IMR-90 (cell line): ENCODE data around the gene NHLRC2. TPM values are rescaled to one million over a fixed set of nuclear protein-coding genes. Genes with fewer than 3 reads are reported as not detected.

ENCODE experiments used
- ATAC-seq: fragments of 200-7000 bp; cut with Tn5 transposase; 2 replicates; pipeline ENCODE4 v1.9.1; 2020; ENCODE audit warnings: low read depth, mild to moderate bottlenecking, moderate library complexity
- BruUV-seq: library from RNA; stranded (reverse); fragments of 400-500 nt; replicated peaks from 2 replicates; lab custom pipeline; 2021; lab: Mats Ljungman, UMichigan
- CTCF ChIA-PET: fragments of 300-600 bp; formaldehyde crosslinking; extraction: SDS; loops from one replicate; lab custom pipeline; 2021; ENCODE audit warnings: antibody characterized with exemption; lab: Yijun Ruan, JAX
- POLR2A ChIA-PET: fragments of 300-600 bp; sonication (Branson Sonifier 250); formaldehyde crosslinking; loops from one replicate; lab custom pipeline; 2022; ENCODE audit warnings: antibody characterized with exemption; ENCODE audit not compliant: unreplicated experiment; lab: Charles Lee
- DNase-seq: peaks from one replicate; pipeline ENCODE4 v3.0.0; 2013
- H2AFZ ChIP-seq: replicated peaks from 2 replicates; pipeline ENCODE3; 2013; ENCODE audit warnings: low read length, mild to moderate bottlenecking; ENCODE audit not compliant: poor library complexity
- H2AK5ac ChIP-seq: 2 replicates; pipeline ENCODE4 v1.6.1; 2013; ENCODE audit warnings: low read depth, low read length, inconsistent platforms
- H2AK9ac ChIP-seq: replicated peaks from 2 replicates; pipeline ENCODE3; 2013; ENCODE audit warnings: mild to moderate bottlenecking, low read depth, low read length, moderate library complexity; ENCODE audit not compliant: poor library complexity
- H2BK120ac ChIP-seq: 2 replicates; pipeline ENCODE4 v1.6.1; 2013; ENCODE audit warnings: low read depth, low read length, inconsistent platforms
- H2BK15ac ChIP-seq: 3 replicates; pipeline ENCODE4 v1.6.1; 2013; ENCODE audit warnings: low read depth, low read length, inconsistent platforms
- H2BK20ac ChIP-seq: 2 replicates; pipeline ENCODE4 v1.6.1; 2013; ENCODE audit warnings: low read depth, mild to moderate bottlenecking, inconsistent platforms, low read length, moderate library complexity
- H2BK5ac ChIP-seq: 2 replicates; pipeline ENCODE4 v1.6.1; 2013; ENCODE audit warnings: mild to moderate bottlenecking, low read depth, low read length, inconsistent platforms; ENCODE audit not compliant: poor library complexity, severe bottlenecking
- H3K14ac ChIP-seq: replicated peaks from 2 replicates; pipeline ENCODE4 v1.6.1; 2013; ENCODE audit warnings: low read depth, low read length, inconsistent platforms
- H3K18ac ChIP-seq: 2 replicates; pipeline ENCODE4 v1.6.1; 2013; ENCODE audit warnings: low read depth, low read length, control low read depth
- H3K23ac ChIP-seq: 2 replicates; pipeline ENCODE4 v1.6.1; 2013; ENCODE audit warnings: low read depth, low read length, inconsistent platforms
- H3K27ac ChIP-seq: 2 replicates; pipeline ENCODE4 v1.5.1; 2013; ENCODE audit warnings: mild to moderate bottlenecking, control low read depth, low read length; ENCODE audit not compliant: insufficient read depth
- H3K27me3 ChIP-seq: 2 replicates; pipeline ENCODE4 v1.6.1; 2013; ENCODE audit warnings: low read length; ENCODE audit not compliant: control insufficient read depth, insufficient read depth
- H3K36me3 ChIP-seq: 2 replicates; pipeline ENCODE4 v1.6.1; 2013; ENCODE audit warnings: low read length, mixed read lengths; ENCODE audit not compliant: control insufficient read depth, insufficient read depth
- H3K4ac ChIP-seq: 2 replicates; pipeline ENCODE4 v1.6.1; 2013; ENCODE audit warnings: low read depth, low read length, inconsistent platforms
- H3K4me1 ChIP-seq: 2 replicates; pipeline ENCODE4 v1.6.1; 2013; ENCODE audit warnings: low read length, mixed read lengths; ENCODE audit not compliant: control insufficient read depth, insufficient read depth
- H3K4me2 ChIP-seq: 2 replicates; pipeline ENCODE4 v1.6.1; 2013; ENCODE audit warnings: low read depth, mild to moderate bottlenecking, control low read depth, low read length, moderate library complexity
- H3K4me3 ChIP-seq: 2 replicates; pipeline ENCODE4 v1.5.1; 2013; ENCODE audit warnings: low read depth, mild to moderate bottlenecking, control low read depth, low read length, moderate library complexity; ENCODE audit not compliant: insufficient read depth
- H3K56ac ChIP-seq: 2 replicates; pipeline ENCODE4 v1.6.1; 2013; ENCODE audit warnings: low read length, inconsistent platforms; ENCODE audit not compliant: insufficient read depth; ENCODE audit errors: extremely low read depth
- H3K79me1 ChIP-seq, 2 experiments: 2 replicates each; pipeline ENCODE4 v1.6.1; 2013; ENCODE audit warnings: low read length in 2 of 2, inconsistent platforms in 1 of 2, low read depth in 1 of 2
- H3K9ac ChIP-seq: 2 replicates; pipeline ENCODE4 v1.6.1; 2013; ENCODE audit warnings: low read depth, low read length, control low read depth
- H3K9me1 ChIP-seq: 2 replicates; pipeline ENCODE4 v1.6.1; 2013; ENCODE audit warnings: low read length, inconsistent platforms; ENCODE audit not compliant: insufficient read depth
- H3K9me3 ChIP-seq: 2 replicates; pipeline ENCODE4 v1.6.1; 2013; ENCODE audit warnings: low read length; ENCODE audit not compliant: control insufficient read depth, insufficient read depth
- H4K20me1 ChIP-seq: 2 replicates; pipeline ENCODE4 v1.6.1; 2013; ENCODE audit warnings: low read length, inconsistent platforms; ENCODE audit not compliant: insufficient read depth
- H4K5ac ChIP-seq: 2 replicates; pipeline ENCODE4 v1.6.1; 2013; ENCODE audit warnings: mild to moderate bottlenecking, low read depth, low read length, control low read depth
- H4K8ac ChIP-seq, 2 experiments: 2 replicates each; pipeline ENCODE4 v1.6.1; 2013; ENCODE audit warnings: low read depth in 2 of 2, low read length in 2 of 2, control low read depth in 1 of 2, inconsistent platforms in 1 of 2
- H4K91ac ChIP-seq: 2 replicates; pipeline ENCODE4 v1.6.1; 2013; ENCODE audit warnings: low read depth, low read length, inconsistent platforms; ENCODE audit not compliant: insufficient read depth
- POLR2A ChIP-seq: IDR thresholded peaks from 2 replicates; pipeline ENCODE4 v1.6.1; 2012; ENCODE audit warnings: mild to moderate bottlenecking, low read depth, low read length
- RCOR1 ChIP-seq: IDR thresholded peaks from 2 replicates; pipeline ENCODE4 v1.6.1; 2012; ENCODE audit warnings: mild to moderate bottlenecking, low read length, improper control_type of control experiment; ENCODE audit not compliant: insufficient replicate concordance
- WGBS, 2 experiments: methylation state at CpG; one replicate each; pipeline versions ENCODE4 v1.1.5 to v1.1.7; 2013; ENCODE audit warnings: missing lambda C conversion rate in 2 of 2; ENCODE audit not compliant: insufficient read length in 1 of 2; ENCODE audit errors: extremely low coverage in 2 of 2; 5-methylcytosine and 5-hydroxymethylcytosine counted together
- dilution Hi-C: fragments of 300-500 bp; cut with HindIII; formaldehyde crosslinking; loops from one replicate; pipeline ENCODE4 v1.14.3; 2018; ENCODE audit warnings: low sequenced_read_pairs; ENCODE audit not compliant: unreplicated experiment
- in situ Hi-C: fragments of 300-500 bp; cut with MboI; formaldehyde crosslinking; loops from 3 replicates; pipeline ENCODE4 v1.14.3; 2019; ENCODE audit warnings: low sequenced_read_pairs, inconsistent platforms, mixed read lengths
- intact Hi-C: fragments of 100-400 bp; cut with micrococcal nuclease; formaldehyde crosslinking; loops from 2 replicates; pipeline ENCODE4 v1.10.0; 2022
- polyA plus RNA-seq, 3 experiments: library from polyadenylated mRNA; depleted of rRNA; stranded (reverse); fragments of >200 nt; gene quantifications; 2 replicates each; pipeline ENCODE4 v1.2.3, GENCODE V29; 2012; ENCODE audit warnings: low replicate concordance in 1 of 3
- total RNA-seq: library from RNA; depleted of rRNA; stranded (reverse); fragments of >200 nt; gene quantifications from 2 replicates; pipeline ENCODE4 v1.2.3, GENCODE V29; 2012

NHLRC2 gene
- total and polyA plus RNA-seq, 2 of the 4 experiments (the other 2 are of a cell fraction), result 3.0 to 11.8 TPM

GRCh38 chr10:113899952-113900598 is 45.6 kb downstream of the NHLRC2 start:
- H3K23ac ChIP-seq, result no peak overlapping the region
- ATAC-seq (no peak), DNase-seq (no peak)
- H3K14ac ChIP-seq, result no peak overlapping the region
- H2BK5ac ChIP-seq, result no peak overlapping the region
- no peak overlapping the region for H4K91ac ChIP-seq
- H2AFZ ChIP-seq, result no peak overlapping the region
- no peaks in the 10 kb centered on the region for H3K27me3 ChIP-seq
- ChIA-PET POLR2A (no interaction called here), CTCF (interaction anchor here (0.7 kb wide), 1 partner anchor 32 kb away, joined by 3 read pairs; no protein-coding TSS in a partner anchor)
- dilution Hi-C loops, result no loop called here
- H4K5ac ChIP-seq, result no peak overlapping the region
- TF ChIP-seq RCOR1, result no peak
- no peak for TF ChIP-seq POLR2A
- no peak overlapping the region for H3K4me3 ChIP-seq
- intact Hi-C loops, result no loop called here
- H3K56ac ChIP-seq, result no peak overlapping the region
- H2AK5ac ChIP-seq, result no peak overlapping the region
- no peak overlapping the region for H2BK20ac ChIP-seq
- no peaks in the 10 kb centered on the region for H3K9me3 ChIP-seq
- no peak overlapping the region for H2BK15ac ChIP-seq
- no peak overlapping the region for H2BK120ac ChIP-seq
- in situ Hi-C loops, result no loop called here
- H3K79me1 ChIP-seq, result no peaks in the 10 kb centered on the region
- peaks cover 13% of the 10 kb centered on the region for H3K36me3 ChIP-seq
- no peak overlapping the region for H3K18ac ChIP-seq
- no peak overlapping the region for H3K9ac ChIP-seq
- no peak overlapping the region for H2AK9ac ChIP-seq
- H3K27ac ChIP-seq, result no peak overlapping the region
- BruUV-seq, result no TSS peak
- H4K20me1 ChIP-seq, result no peaks in the 10 kb centered on the region
- H3K4me1 ChIP-seq, result 0 out of 2 replicates have a peak, but pooled peaks cover 2% of the 10 kb centered on the region
- no peak overlapping the region for H4K8ac ChIP-seq
- H3K4ac ChIP-seq, result no peak overlapping the region
- WGBS, 2 experiments, result no CpG with 5 or more reads among the region's 2 CpGs
- H3K4me2 ChIP-seq, result no peak overlapping the region
- peaks cover 2% of the 10 kb centered on the region; the same call in 1 of the 2 replicates for H3K9me1 ChIP-seq
